Stimulated activated CD4-positive, alpha-beta T cell treated with anti-CD3 and anti-CD28 coated beads, Interleukin-4, amount 100 ng/mL, for 24 hours (primary cell): ENCODE data around the gene TAF6.
"Not testable (repeated sequence)": the region's sequence is repeated elsewhere in the genome, so short reads cannot be mapped to it uniquely, and the experiment has no call there.

Experiments used
- DNase-seq: peaks from one replicate; pipeline ENCODE4 v3.0.0-alpha.2; 2020

Gene TAF6

DNA sequence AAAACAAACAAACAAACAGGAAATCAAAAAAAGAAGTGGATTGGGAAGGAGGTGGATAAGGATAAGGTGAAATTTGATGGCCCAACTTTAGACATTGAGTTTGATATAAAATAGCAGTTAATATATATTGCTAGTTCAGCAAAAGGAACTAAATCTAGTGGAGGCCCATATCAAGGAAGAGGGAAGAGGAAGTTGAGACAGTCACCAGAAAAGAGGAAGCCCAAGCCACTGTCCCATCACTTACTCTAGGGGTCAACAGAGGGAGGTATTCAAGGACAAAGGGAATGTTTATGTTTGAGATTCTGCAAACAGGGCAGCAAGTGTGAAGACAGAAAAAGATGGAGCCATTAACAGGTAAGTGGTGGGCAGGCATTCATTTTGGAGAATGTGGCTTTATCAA, 33.2 kb upstream of the TAF6 start:
- DNase-seq = no peak

DNA sequence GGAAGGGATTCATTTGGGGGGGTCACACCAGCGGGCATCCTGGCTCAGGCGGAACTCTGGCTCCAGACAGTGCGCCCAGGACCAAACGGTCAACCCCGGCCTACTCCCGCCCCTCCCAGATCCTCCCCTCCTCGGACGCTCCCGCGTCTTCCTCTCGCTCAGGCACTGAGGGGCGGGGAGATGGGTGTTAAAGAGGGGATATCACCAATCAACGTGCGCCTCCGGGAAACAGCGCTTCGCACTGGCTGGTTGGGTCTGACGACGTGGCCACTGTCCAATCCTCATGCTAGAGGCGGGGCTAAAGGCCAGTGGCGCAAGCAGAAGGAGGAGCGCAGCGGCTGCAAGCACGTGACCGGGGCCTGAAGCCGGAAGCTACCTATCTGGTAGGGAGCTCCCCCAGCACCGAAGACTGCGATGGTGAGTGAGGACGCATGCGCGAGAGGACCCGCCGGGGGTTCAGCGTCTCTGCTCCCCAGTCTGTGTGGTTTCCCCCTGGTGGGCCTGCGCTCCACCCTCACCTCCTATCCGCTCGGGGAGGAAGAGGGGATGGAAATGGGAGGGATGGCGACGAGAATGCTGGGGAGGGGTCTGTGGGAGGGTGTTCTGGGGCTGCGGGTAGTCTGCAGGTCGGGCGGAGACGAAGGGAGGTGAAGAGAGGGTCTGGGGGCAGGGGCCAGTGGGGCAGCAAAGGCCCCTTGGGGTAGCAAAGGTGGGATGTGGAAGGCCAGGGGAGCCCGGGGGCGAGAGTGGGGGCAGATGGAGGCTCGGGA, 29.6 kb upstream of the TAF6 start, which contains the start of gene LAMTOR4:
Gene LAMTOR4, plus strand, starts transcription at position 360 of the 770 bp plus-strand sequence. Its CDS starts 55 bp downstream, at position 415.
- peak; percentile 99 for DNase-seq

GRCh38 chr7:100148225-100148558, 29.0 kb upstream of the TAF6 start:
- DNase-seq = no peak

- no peak for DNase-seq
These were observed 28.1 kb upstream of the TAF6 start for GRCh38 chr7:100147278-100147677.

DNA sequence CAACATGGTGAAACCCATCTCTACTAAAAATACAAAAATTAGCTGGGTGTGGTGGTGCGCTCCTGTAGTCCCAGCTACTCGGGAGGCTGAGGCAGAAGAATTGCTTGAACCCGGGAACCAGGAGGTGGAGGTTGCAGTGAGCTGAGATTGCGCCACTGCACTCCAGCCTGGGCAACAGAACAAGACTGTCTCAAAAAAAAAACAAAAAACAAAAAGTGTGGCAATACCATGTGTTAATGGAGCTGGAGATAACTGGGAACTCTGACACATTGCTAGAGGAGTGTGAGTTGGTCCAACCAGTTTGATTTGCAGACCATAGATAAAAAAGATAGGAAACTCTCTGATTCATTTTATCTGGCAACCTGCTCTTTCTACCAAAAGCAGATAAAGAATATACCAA, 27.2 kb upstream of the TAF6 start:
- DNase-seq = not testable (repeated sequence)

DNA sequence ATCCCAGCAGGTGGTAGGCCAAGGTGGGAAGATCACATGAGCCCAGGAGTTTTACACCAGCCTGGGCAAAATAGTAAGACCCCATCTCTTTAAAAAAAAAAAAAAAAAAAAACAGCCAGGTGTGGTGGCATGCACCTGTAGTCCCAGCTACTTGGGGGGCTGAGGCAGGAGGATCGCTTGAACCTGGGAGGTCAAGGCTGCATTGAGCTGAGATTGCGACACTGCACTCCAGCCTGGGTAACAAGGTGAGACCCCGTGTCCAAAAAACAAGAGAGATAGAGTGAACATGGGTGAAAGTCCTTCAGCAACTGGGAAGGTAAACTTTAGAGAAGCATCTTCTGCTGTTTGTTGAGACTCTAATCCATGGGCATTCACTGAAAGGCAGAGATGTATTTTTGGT, 23.3 kb upstream of the TAF6 start:
- DNase-seq = no peak

DNA sequence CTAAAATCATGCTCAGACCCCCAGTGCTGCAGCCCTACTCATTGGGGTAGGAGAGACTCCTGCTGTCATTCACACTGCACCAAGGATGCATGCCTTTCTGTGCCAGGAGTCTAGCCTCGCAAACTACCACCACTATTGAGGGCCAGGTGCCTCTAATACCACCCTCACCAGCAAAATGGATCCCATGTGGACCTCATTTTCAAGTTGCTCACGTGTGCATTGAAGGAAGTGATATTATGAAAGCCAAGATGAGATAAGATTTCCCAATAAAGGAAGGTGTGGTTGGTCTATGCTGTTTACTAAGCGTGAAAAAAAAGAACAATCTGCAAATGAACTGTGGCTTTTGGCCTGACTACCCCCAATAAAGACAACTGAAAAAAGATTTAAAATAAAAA, 22.4 kb upstream of the TAF6 start:
- DNase-seq = no peak

- DNase-seq = no peak
These were observed 18.9 kb upstream of the TAF6 start for GRCh38 chr7:100137851-100138760.

- peak; percentile 70 for DNase-seq
These were observed 13.6 kb upstream of the TAF6 start for GRCh38 chr7:100132697-100133151.

DNA sequence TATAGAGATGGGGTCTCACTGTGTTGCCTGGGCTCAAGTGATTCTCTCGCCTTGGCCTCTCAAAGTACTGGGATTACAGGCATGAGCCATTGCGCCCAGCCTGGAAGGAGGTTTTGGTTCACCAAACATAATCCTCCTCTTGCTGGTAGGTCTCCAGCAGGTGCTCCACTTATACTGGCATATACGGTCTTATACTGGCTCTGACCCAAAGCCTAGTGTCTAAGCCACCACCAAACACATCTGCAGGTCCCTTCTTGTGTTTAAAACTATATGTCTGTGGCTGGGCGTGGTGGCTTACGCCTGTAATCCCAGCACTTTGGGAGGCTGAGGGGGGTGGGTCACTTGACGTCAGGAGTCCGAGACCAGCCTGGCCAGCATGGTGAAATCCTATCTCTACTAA, 13.0 kb upstream of the TAF6 start:
- DNase-seq = no peak

DNA sequence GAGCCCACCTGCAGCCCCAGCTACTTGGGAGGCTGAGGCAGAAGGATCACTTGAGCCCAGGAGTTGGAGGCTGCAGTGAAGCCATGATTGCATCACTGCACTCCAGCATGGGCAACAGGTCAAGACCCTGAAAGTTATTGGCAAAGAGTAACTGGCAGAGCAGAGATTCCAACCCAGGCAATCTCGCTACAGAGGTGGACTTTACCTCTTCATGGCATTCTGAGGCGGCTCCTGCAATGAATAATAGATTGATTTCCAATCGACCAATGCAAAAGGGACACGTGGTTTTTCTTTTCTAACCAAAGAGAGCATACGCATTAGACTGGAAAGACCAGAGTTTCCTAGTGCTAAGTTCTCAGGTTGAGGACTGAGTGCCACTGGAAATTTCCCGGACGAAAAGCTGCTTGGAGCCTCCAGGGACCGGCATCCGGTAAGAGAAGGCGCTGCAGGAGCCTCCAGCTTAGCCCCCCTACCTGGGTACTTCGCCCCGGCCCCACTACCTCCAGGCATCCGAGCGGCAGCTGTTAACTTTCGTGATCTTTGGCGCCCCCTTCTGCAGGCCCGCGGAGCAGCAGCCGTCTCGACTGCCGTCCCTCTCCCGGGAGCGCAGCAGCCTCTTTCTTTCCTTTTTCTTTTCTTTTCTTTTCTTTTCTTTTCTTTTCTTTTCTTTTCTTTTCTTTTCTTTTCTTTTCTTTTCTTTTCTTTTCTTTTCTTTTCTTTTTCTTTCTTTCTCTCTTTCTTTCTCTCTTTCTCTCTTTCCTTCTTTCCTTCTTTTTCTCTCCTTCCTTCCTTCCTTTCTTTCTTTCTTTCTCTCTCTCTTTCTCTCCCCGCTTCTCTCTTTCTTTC, 11.7 kb upstream of the TAF6 start:
- peak; percentile 86 for DNase-seq

DNA sequence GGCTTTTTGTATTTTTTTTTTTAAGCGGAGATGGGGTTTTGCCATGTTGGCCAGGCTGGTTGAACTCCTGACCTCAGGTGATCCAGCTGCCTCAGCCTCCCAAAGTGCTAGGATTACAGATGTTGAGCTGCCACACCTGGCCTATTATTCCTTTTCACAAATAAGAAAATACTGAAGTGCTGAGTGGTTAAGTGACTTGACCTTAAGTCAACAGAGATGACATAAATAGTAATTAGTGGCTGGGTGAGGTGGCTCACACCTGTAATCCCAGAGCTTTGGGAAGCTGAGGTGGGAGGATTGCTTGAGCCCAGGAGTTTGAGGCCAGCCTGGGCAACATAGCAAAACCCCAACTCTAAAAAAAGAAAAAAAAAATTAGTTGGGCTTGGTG, 11.1 kb upstream of the TAF6 start:
- DNase-seq = not testable (repeated sequence)

- DNase-seq = no peak
These were observed 9.4 kb upstream of the TAF6 start for GRCh38 chr7:100128637-100128963.

DNA sequence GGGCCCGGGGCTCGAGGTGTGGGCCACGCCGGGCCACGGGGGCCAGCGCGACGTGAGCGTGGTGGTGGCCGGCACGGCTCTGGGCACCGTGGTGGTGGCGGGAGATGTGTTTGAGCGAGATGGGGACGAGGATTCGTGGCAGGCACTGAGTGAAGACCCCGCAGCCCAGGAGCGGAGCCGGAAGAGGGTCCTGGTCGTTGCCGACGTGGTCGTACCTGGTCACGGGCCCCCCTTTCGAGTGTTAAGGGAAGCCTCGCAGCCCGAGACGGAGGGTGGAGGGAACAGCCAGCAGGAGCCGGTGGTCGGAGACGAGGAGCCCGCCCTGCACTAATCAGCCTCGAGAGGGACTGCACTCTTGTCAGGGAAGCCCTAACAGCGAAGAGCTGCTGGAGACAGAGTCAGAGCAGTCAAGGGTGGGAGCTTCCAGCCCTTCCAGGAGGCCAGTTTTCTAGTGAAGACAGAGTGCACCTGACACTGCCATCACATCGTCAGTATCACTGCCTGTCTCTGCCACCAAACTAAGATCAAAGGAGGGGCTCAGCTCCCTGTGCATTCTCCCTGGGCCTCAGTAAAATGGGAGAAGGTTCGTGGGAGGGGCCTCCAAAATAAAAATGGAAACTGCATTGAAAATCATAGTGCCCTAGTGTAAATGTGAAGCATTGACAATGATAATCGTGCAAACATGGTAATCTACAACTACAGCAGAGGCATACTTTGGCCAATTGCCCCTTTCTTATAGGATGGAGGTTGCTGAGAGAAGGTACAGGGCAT, 8.9 kb upstream of the TAF6 start:
- DNase-seq = peak; percentile 17

- DNase-seq = peak; percentile 93
These were observed 8.0 kb upstream of the TAF6 start, which contains the start of gene MBLAC1 for GRCh38 chr7:100126931-100127865. MBLAC1 (plus strand) TSS chr7:100126967; CDS start chr7:100127396, 429 bp downstream.

- no peak for DNase-seq
These were observed 7.2 kb upstream of the TAF6 start for GRCh38 chr7:100126239-100126930.

DNA sequence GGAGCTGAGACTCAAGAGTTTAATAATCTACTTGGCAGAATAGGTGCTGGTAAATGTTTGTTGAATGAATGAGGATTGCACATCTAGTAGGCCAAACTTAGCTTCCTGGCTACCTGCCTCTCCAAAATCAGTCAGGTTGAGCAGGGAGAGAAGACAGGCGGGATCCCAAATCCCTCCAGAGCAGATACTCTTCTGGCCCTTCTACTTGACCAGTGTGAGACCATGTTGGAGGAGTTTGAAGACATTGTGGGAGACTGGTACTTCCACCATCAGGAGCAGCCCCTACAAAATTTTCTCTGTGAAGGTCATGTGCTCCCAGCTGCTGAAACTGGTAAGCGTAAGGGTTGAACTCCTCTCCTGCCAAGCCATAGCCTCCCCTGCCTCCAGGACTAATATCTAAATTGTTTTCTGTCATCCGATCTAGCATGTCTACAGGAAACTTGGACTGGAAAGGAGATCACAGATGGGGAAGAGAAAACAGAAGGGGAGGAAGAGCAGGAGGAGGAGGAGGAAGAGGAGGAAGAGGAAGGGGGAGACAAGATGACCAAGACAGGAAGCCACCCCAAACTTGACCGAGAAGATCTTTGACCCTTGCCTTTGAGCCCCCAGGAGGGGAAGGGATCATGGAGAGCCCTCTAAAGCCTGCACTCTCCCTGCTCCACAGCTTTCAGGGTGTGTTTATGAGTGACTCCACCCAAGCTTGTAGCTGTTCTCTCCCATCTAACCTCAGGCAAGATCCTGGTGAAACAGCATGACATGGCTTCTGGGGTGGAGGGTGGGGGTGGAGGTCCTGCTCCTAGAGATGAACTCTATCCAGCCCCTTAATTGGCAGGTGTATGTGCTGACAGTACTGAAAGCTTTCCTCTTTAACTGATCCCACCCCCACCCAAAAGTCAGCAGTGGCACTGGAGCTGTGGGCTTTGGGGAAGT, 5.4 kb upstream of the TAF6 start:
- DNase-seq = no peak

DNA sequence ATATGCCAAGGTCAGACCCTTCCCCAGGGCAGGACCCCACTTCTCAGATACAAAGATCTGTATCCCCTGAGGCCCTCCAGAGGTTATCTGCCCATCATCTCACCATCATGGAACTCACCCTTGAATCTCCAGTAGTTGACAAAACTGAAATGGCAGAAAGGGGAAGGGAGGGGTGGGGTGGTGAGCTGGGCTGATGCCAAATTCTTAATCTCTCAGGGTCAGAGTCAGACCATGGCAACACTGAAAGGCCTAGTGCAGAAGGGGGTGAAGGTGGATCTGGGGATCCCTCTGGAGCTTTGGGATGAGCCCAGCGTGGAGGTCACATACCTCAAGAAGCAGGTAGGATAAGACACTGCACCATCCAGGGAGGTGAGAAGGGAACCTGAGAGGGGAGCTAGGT, 3.4 kb upstream of the TAF6 start:
- DNase-seq = no peak

DNA sequence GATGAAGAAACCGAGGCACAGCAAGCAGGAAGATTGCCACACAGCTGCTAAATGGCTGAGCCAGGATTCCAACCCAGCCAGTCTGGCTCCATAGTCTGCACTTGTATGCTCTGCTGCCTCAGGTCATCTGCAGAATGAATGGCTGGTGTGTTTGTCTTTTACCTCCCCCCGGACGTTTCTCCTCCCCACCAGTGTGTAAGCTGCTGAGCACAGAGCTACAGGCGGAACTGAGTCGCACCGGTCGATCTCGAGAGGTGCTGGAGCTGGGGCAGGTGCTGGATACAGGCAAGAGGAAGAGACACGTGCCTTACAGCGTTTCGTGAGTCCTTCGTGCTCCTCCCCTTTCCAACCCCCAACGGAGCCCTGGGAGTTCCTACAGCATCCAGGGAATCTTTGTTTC, 2.9 kb upstream of the TAF6 start:
- no peak for DNase-seq

GRCh38 chr7:100120733-100121036, 1.5 kb upstream of the TAF6 start:
- no peak for DNase-seq
